IPS-NIHi11 (cell line): ENCODE data around the gene MSMP.
A peak's percentile ranks its signal among the peaks of the same experiment; 100 is the strongest.

ENCODE experiments used
- DNase-seq: peaks from one replicate; pipeline ENCODE4 v3.0.0; 2012; ENCODE audit warnings: mixed read lengths, low spot score

Gene MSMP

GRCh38 chr9:35754264-35754663 is at the start of gene MSMP:
Gene MSMP (minus strand): TSS chr9:35754276. CDS start chr9:35754129, 147 bp downstream.
- DNase-seq: no peak

GRCh38 chr9:35801328-35802128 is 47.5 kb upstream of the MSMP start:
- DNase-seq: no peak

- DNase-seq: no peak
Observed at GRCh38 chr9:35800530-35800929, 46.5 kb upstream of the MSMP start.

- no peak for DNase-seq
Observed at GRCh38 chr9:35798658-35799374, 44.7 kb upstream of the MSMP start.

- no peak for DNase-seq
Observed at GRCh38 chr9:35797311-35798109, 43.4 kb upstream of the MSMP start.

GRCh38 chr9:35795695-35796094 is 41.6 kb upstream of the MSMP start:
- no peak for DNase-seq

GRCh38 chr9:35793461-35793860 is 39.4 kb upstream of the MSMP start:
- no peak for DNase-seq

- DNase-seq: no peak
Observed at GRCh38 chr9:35792826-35793225, 38.8 kb upstream of the MSMP start.

- DNase-seq: no peak
Observed at GRCh38 chr9:35792024-35792813, 38.1 kb upstream of the MSMP start.

GRCh38 chr9:35791297-35791921 is 37.3 kb upstream of the MSMP start, which contains the start of gene NPR2:
Gene NPR2 (plus strand): TSS chr9:35791591. CDS start chr9:35792409, 818 bp downstream.
- DNase-seq: peak; percentile 76

- DNase-seq: peak; percentile 88
Observed at GRCh38 chr9:35790385-35791296, 36.6 kb upstream of the MSMP start.

- no peak for DNase-seq
Observed at GRCh38 chr9:35790025-35790384, 35.9 kb upstream of the MSMP start.

- DNase-seq: no peak
Observed at GRCh38 chr9:35789541-35789940, 35.5 kb upstream of the MSMP start.

- no peak for DNase-seq
Observed at GRCh38 chr9:35783418-35783817, 29.3 kb upstream of the MSMP start.

GRCh38 chr9:35781066-35781465 is 27.0 kb upstream of the MSMP start:
- no peak for DNase-seq

- DNase-seq: no peak
Observed at GRCh38 chr9:35778496-35778895, 24.4 kb upstream of the MSMP start.

- peak; percentile 28 for DNase-seq
Observed at GRCh38 chr9:35776018-35776417, 21.9 kb upstream of the MSMP start.

GRCh38 chr9:35774907-35775635 is 21.0 kb upstream of the MSMP start:
- DNase-seq: peak; percentile 25

GRCh38 chr9:35771943-35772342 is 17.9 kb upstream of the MSMP start:
- no peak for DNase-seq
